HepG2 (cell line): Measurements from ENCODE around the gene DYNC1I2. TPM values are rescaled to one million over a fixed set of nuclear protein-coding genes. Genes with fewer than 3 reads are reported as not detected.
A peak's percentile ranks its signal among the peaks of the same experiment; 100 is the strongest.

Experiments used
- GPN1 ChIP-seq: sonication (generic); formaldehyde crosslinking; IDR thresholded peaks from 2 replicates; pipeline ENCODE4 v1.5.1; 2020; ENCODE audit warnings: missing genetic modification reagents, borderline replicate concordance
- HES4 ChIP-seq: sonication (generic); formaldehyde crosslinking; IDR thresholded peaks from 2 replicates; pipeline ENCODE4 v1.9.0; 2021; ENCODE audit warnings: mild to moderate bottlenecking, missing genetic modification reagents, borderline replicate concordance
- HOXA9 ChIP-seq: sonication (generic); formaldehyde crosslinking; IDR thresholded peaks from 2 replicates; pipeline ENCODE4 v1.8.1; 2022; ENCODE audit warnings: missing genetic modification reagents, mild to moderate bottlenecking, moderate library complexity, borderline replicate concordance
- IRF2 ChIP-seq: IDR thresholded peaks from 2 replicates; pipeline ENCODE4 v1.6.1; 2018; ENCODE audit warnings: missing genetic modification reagents, missing compliant biosample characterization
- LCORL ChIP-seq, 2 experiments: fragments of 450-650 bp in 1 of 2; sonication (generic) in 1 of 2; formaldehyde crosslinking in 1 of 2; IDR thresholded peaks; 2 replicates each; pipeline versions ENCODE4 v1.5.0 to v1.6.1; 2017 to 2020; ENCODE audit warnings: antibody characterized with exemption in 1 of 2, missing genetic modification reagents in 1 of 2
- MZF1 ChIP-seq: sonication (generic); formaldehyde crosslinking; IDR thresholded peaks from 2 replicates; pipeline ENCODE4 v1.8.1; 2023; ENCODE audit warnings: mild to moderate bottlenecking, missing genetic modification reagents, borderline replicate concordance
- NFATC3 ChIP-seq: sonication (generic); formaldehyde crosslinking; IDR thresholded peaks from 2 replicates; pipeline ENCODE4 v1.5.1; 2020; ENCODE audit warnings: mild to moderate bottlenecking, missing genetic modification reagents
- PHF21A ChIP-seq: sonication (generic); formaldehyde crosslinking; IDR thresholded peaks from 2 replicates; pipeline ENCODE4 v1.5.0; 2020; ENCODE audit warnings: mild to moderate bottlenecking, missing genetic modification reagents
- RAD51 ChIP-seq: fragments of 450-650 bp; IDR thresholded peaks from 2 replicates; pipeline ENCODE4 v1.6.1; 2016; ENCODE audit warnings: borderline replicate concordance
- SMARCC2 ChIP-seq: fragments of 450-650 bp; IDR thresholded peaks from 2 replicates; pipeline ENCODE4 v1.6.1; 2017; ENCODE audit warnings: antibody characterized with exemption, mild to moderate bottlenecking
- SRSF9 ChIP-seq: fragments of 200-400 bp; formaldehyde crosslinking; IDR thresholded peaks from 2 replicates; pipeline ENCODE4 v1.6.1; 2018; ENCODE audit warnings: borderline replicate concordance, mild to moderate bottlenecking, low read depth, low read length; ENCODE audit not compliant: insufficient read depth, poor library complexity, severe bottlenecking
- THAP9 ChIP-seq: sonication (generic); formaldehyde crosslinking; IDR thresholded peaks from 2 replicates; pipeline ENCODE4; 2020; ENCODE audit warnings: missing genetic modification reagents, mild to moderate bottlenecking, borderline replicate concordance
- ZBTB44 ChIP-seq: sonication (generic); formaldehyde crosslinking; IDR thresholded peaks from 2 replicates; pipeline ENCODE4 v1.4.0; 2020; ENCODE audit warnings: missing genetic modification reagents
- ZFP36L2 ChIP-seq: sonication (generic); formaldehyde crosslinking; IDR thresholded peaks from 2 replicates; pipeline ENCODE4 v1.4.0; 2020; ENCODE audit warnings: missing genetic modification reagents
- ZMAT3 ChIP-seq: sonication (generic); formaldehyde crosslinking; conservative IDR thresholded peaks from 2 replicates; pipeline ENCODE4 v1.7.0; 2021; ENCODE audit warnings: missing genetic modification reagents
- ZNF12 ChIP-seq: sonication (generic); formaldehyde crosslinking; IDR thresholded peaks from 2 replicates; pipeline ENCODE4 v1.5.0; 2020; ENCODE audit warnings: missing genetic modification reagents
- ZNF251 ChIP-seq: sonication (generic); formaldehyde crosslinking; IDR thresholded peaks from 2 replicates; pipeline ENCODE4 v1.9.0; 2021; ENCODE audit warnings: mild to moderate bottlenecking, missing genetic modification reagents
- ZNF253 ChIP-seq: sonication (generic); formaldehyde crosslinking; IDR thresholded peaks from 2 replicates; pipeline ENCODE4 v1.8.0; 2022; ENCODE audit warnings: mild to moderate bottlenecking, missing genetic modification reagents, borderline replicate concordance
- ZNF275 ChIP-seq: sonication (generic); formaldehyde crosslinking; IDR thresholded peaks from 2 replicates; pipeline ENCODE4 v1.8.0; 2022; ENCODE audit warnings: missing genetic modification reagents, mild to moderate bottlenecking, inconsistent platforms, borderline replicate concordance
- ZNF660 ChIP-seq: sonication (generic); formaldehyde crosslinking; IDR thresholded peaks from 2 replicates; pipeline ENCODE4 v1.5.1; 2020; ENCODE audit warnings: mild to moderate bottlenecking, low read depth, missing genetic modification reagents, borderline replicate concordance
- ZNF839 ChIP-seq: sonication (generic); formaldehyde crosslinking; IDR thresholded peaks from 2 replicates; pipeline ENCODE4 v1.4.0; 2020; ENCODE audit warnings: missing genetic modification reagents, mild to moderate bottlenecking, borderline replicate concordance
- ZSCAN25 ChIP-seq: sonication (generic); formaldehyde crosslinking; IDR thresholded peaks from 2 replicates; pipeline ENCODE4 v1.8.0; 2022; ENCODE audit warnings: mild to moderate bottlenecking, missing genetic modification reagents
- polyA plus RNA-seq, 8 experiments: library from polyadenylated mRNA; depleted of rRNA in 3 of 8; stranded (reverse) in 7 of 8; unstranded in 1 of 8; fragments of >200 nt; fragmentation: Illumina TruSeq in 4 of 8; extraction: Trizol in 4 of 8; gene quantifications; 2 replicates each; pipeline versions ENCODE4 v1.2.1 to v1.2.3, GENCODE V29; 2011 to 2016; ENCODE audit warnings: low read depth in 4 of 8, missing spikeins in 1 of 8, mixed read lengths in 1 of 8; ENCODE audit not compliant: insufficient read depth in 1 of 8
- total RNA-seq, 5 experiments: library from RNA; depleted of rRNA; stranded (reverse); fragments of >200 nt; fragmentation: Illumina TruSeq; extraction: Trizol; gene quantifications; 2 replicates each; pipeline ENCODE4 v1.2.3, GENCODE V29; 2016; ENCODE audit warnings: low read depth in 1 of 5

DYNC1I2 gene
- total and polyA plus RNA-seq, 2 of the 13 experiments (the other 11 are each of a cell fraction or from before 2014, with no cell fraction given), result 84.0 to 99.8 TPM

- no peak for TF ChIP-seq ZBTB44 (CRISPR knock-in tag)
- TF ChIP-seq ZNF660 (CRISPR knock-in tag), result no peak
- no peak for TF ChIP-seq ZFP36L2 (CRISPR knock-in tag)
- TF ChIP-seq ZSCAN25 (CRISPR knock-in tag), result no peak
- peak; percentile 47 for TF ChIP-seq LCORL (IDR thresholded peaks at IDR 0.05)
- TF ChIP-seq LCORL (CRISPR knock-in tag; IDR thresholded peaks at IDR 0.05), result peak; percentile 63; the same call in 1 of the 2 replicates
- TF ChIP-seq ZNF253 (CRISPR knock-in tag), result no peak
- no peak for TF ChIP-seq ZNF12 (CRISPR knock-in tag)
- TF ChIP-seq ZNF275 (CRISPR knock-in tag), result no peak
- no peak for TF ChIP-seq ZNF251 (CRISPR knock-in tag)
- TF ChIP-seq HES4 (CRISPR knock-in tag), result no peak
- no peak for TF ChIP-seq NFATC3 (CRISPR knock-in tag)
- TF ChIP-seq RAD51, result no peak
- no peak for TF ChIP-seq ZMAT3 (CRISPR knock-in tag)
- TF ChIP-seq HOXA9, result no peak
- peak; percentile 99 for TF ChIP-seq SMARCC2
- no peak for TF ChIP-seq SRSF9
- TF ChIP-seq GPN1 (CRISPR knock-in tag), result no peak
- TF ChIP-seq ZNF839 (CRISPR knock-in tag), result no peak
- no peak for TF ChIP-seq PHF21A (CRISPR knock-in tag)
- TF ChIP-seq MZF1 (CRISPR knock-in tag), result no peak
- TF ChIP-seq THAP9, result no peak
- TF ChIP-seq IRF2 (CRISPR knock-in tag), result peak; percentile 64; the same call in 1 of the 2 replicates
Observed at GRCh38 chr2:171728989-171729951, 42.0 kb downstream of the DYNC1I2 start (continued).
